GM18868 (cell line): Measurements from ENCODE around the gene COX8A.
A peak's percentile ranks its signal among the peaks of the same experiment; 100 is the strongest.
"Not testable (repeated sequence)": the region's sequence is repeated elsewhere in the genome, so short reads cannot be mapped to it uniquely, and the experiment has no call there.

ENCODE experiments used
- ATAC-seq: cut with Tn5 transposase; IDR thresholded peaks from one replicate; pipeline ENCODE4 v1.9.1; 2021; ENCODE audit warnings: mild to moderate bottlenecking, moderate library complexity; ENCODE audit not compliant: unreplicated experiment

Gene COX8A

GRCh38 chr11:63974259-63975143, at the start of gene COX8A:
Gene COX8A, plus strand, starts transcription at chr11:63974620. Its CDS starts 61 bp downstream, at chr11:63974681.
- peak; percentile 97 for ATAC-seq

- ATAC-seq: no peak
These were observed 44.8 kb upstream of the COX8A start for GRCh38 chr11:63929616-63930015.

DNA sequence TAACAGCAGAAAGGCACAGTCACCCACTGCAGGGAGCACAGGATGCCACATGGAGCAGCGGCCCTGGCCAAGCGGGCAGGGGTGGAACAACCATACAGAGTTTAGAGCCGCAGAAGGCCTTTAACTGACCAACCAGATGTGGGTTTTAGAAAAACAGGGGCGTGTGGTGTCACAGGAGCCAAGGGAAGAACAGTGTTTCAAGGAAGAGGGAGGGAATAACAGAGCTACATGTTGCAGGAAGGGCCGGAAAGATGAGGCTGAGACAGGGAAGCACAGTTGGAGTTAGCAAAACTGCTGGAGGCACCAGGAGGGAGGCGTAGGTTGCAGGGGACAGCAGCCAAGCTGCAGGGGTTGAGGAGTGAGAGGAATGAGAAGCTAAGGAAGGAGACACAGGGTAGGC, 43.4 kb upstream of the COX8A start:
- ATAC-seq: no peak

GRCh38 chr11:63931876-63932275, 42.5 kb upstream of the COX8A start:
- ATAC-seq: no peak

- no peak for ATAC-seq
These were observed 41.0 kb upstream of the COX8A start for GRCh38 chr11:63933459-63933858.

GRCh38 chr11:63937713-63938478, 36.5 kb upstream of the COX8A start:
- peak; percentile 16 for ATAC-seq

- ATAC-seq: peak; percentile 88
These were observed 35.7 kb upstream of the COX8A start, which contains the start of gene NAA40 for GRCh38 chr11:63938479-63939396. Gene NAA40, plus strand, starts transcription at chr11:63939002. Its CDS starts 95 bp downstream, at chr11:63939097.

- ATAC-seq: no peak
These were observed 35.0 kb upstream of the COX8A start for GRCh38 chr11:63939397-63939891.

GRCh38 chr11:63940786-63941185, 33.6 kb upstream of the COX8A start:
- ATAC-seq: no peak

- ATAC-seq: no peak
These were observed 32.5 kb upstream of the COX8A start for GRCh38 chr11:63941901-63942300.

DNA sequence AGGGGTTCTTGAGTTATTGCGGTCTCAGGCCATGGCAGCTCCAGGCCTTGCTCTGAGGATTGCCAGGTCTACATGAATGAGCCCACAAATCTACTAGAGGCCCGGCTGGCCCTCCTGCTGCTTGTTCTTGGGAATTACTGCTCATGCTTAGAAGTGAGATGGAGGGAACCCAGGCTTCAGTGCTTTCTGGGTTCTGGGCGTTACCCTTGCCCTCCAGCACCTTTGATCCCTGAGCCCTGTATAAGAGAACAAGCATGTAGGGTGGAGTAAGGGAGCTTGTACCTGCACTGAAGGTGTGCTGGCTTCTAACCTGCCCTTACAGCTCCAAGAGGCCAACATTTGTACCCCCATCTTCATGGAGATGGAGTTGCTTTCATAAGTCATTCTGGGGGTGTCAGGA, 31.6 kb upstream of the COX8A start:
- ATAC-seq: no peak

GRCh38 chr11:63944987-63945386, 29.4 kb upstream of the COX8A start:
- no peak for ATAC-seq

DNA sequence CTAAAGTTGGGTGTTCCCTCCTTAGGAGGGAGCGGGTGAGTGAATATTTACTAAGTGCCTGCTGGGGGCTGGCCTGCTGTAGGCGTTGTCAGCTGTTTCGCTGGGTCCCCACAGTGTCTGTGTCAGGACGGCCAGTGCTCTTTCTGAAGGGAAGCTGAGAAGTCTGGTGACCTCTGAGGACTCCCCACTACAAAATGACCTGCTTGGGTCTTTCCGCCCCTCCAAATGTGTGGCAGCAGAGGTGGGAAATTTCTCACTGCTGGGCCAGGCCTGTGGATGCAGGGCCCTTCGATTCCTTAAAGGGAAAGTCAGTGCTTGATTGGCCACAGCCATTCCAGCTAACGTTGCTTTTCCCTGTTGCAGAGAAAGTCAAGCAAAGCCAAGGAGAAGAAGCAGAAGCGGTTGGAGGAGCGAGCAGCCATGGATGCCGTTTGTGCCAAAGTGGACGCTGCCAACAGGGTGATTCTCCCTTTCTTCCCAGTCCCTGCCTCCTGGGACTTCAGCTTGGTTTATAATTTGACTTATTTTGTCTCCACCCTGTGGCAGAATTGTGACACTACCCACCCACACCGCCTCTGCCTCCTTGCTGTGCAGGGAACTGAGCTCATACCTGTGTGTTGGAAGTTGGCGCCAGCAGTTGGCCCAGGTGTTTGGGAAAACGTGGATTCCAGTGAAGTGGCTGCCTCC, 28.8 kb upstream of the COX8A start:
- no peak for ATAC-seq

- ATAC-seq: no peak
These were observed 22.5 kb upstream of the COX8A start for GRCh38 chr11:63951779-63952536.

GRCh38 chr11:63952570-63952969, 21.9 kb upstream of the COX8A start:
- ATAC-seq: no peak

DNA sequence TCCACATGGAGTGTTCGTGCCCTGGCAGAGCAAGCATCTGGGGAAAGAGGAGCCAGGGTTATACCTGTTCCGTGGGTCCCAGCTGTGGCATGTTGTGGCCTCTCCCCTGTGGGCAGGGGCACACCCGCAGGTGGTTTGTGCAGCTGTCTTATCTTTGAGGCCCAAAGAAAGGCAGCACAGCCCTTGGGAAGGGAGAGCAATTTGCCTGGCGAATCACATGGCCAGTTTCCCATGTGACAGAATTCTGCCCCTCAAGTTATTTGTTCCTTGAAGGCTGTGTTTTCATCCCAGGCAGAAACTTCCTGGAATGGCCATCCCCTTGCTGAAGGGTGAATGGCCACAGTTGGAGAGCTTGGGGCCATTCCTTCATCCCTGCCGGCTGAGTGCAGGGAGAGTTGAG, 16.4 kb upstream of the COX8A start:
- no peak for ATAC-seq

DNA sequence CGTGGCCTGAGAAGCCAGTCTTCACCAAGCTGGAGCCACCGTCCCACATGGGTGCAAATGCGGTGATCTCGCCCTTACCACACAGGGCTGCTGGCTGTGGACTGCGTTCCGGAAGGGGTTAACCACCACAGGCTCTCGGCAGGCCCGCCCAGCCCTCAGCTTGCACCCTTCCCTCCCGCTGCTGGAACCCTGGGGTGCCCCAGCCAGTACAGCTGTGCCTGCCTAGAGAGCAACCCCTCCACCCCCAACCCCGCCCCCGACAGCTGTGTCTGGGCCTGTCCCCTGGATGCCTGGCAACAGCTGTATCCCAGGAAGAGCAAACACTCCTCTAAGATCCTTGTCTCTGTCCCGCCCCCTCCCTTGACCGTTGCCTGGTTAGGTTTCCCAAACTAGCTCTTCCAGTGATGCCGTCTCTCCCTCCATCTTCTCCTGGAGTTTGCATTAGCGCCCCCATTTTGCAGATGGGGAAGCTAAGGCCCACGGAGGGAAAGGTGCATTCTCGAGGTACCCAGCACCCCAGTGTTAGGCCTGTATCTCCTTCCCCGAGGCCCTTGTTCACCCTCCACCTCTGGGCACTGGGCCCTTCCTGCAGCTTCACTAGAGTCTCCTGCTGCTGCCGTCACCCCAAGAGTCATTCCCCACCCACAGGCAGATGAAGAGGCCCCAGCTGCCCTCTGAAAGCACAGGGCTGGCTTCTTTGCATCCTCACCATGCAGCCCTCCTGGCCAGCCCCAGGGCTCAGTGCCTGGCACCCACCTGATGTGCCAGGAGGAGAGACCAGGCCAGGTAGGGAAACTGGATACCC, 12.6 kb upstream of the COX8A start:
- no peak for ATAC-seq

GRCh38 chr11:63963895-63964294, 10.5 kb upstream of the COX8A start:
- not testable (repeated sequence) for ATAC-seq
